Retinal pigment epithelial cell (primary cell): ENCODE data around the gene ME3.
"Not testable (repeated sequence)": the region's sequence is repeated elsewhere in the genome, so short reads cannot be mapped to it uniquely, and the experiment has no call there.

Experiments used
- DNase-seq: peaks from one replicate; pipeline ENCODE4 v3.0.0-alpha.2; 2010; ENCODE audit warnings: low read depth
- H3K4me3 ChIP-seq: 2 replicates; pipeline ENCODE4 v1.5.1; 2011; ENCODE audit warnings: mild to moderate bottlenecking, low read length, control low read depth, moderate library complexity
- CTCF ChIP-seq: conservative IDR thresholded peaks from 2 replicates; pipeline ENCODE4 v1.5.1; 2011; ENCODE audit warnings: low read depth, low read length, control low read depth, inconsistent platforms

Gene ME3

GRCh38 chr11:86658534-86658933, 13.9 kb downstream of the ME3 start:
- DNase-seq, result no peak
- no peak for TF ChIP-seq CTCF
- no peak overlapping the region for H3K4me3 ChIP-seq

GRCh38 chr11:86645212-86645611, 27.2 kb downstream of the ME3 start:
- H3K4me3 ChIP-seq, DNase-seq: not testable (repeated sequence)

GRCh38 chr11:86644291-86644690, 28.1 kb downstream of the ME3 start:
- H3K4me3 ChIP-seq, result no peak overlapping the region
- no peak for TF ChIP-seq CTCF
- no peak for DNase-seq

GRCh38 chr11:86641537-86642261, 30.7 kb downstream of the ME3 start:
- no peak for TF ChIP-seq CTCF
- no peak overlapping the region for H3K4me3 ChIP-seq
- DNase-seq, result no peak

GRCh38 chr11:86639137-86639536, 33.3 kb downstream of the ME3 start:
- DNase-seq, result no peak

GRCh38 chr11:86638673-86639072, 33.7 kb downstream of the ME3 start:
- no peak for DNase-seq
- H3K4me3 ChIP-seq, result no peak overlapping the region
- TF ChIP-seq CTCF, result no peak

More at GRCh38 chr11:86639137-86639536, 33.3 kb downstream of the ME3 start:
- no peak for TF ChIP-seq CTCF
- no peak overlapping the region for H3K4me3 ChIP-seq

- no peak overlapping the region for H3K4me3 ChIP-seq
- DNase-seq, result no peak
- no peak for TF ChIP-seq CTCF
Observed at GRCh38 chr11:86637988-86638387, 34.4 kb downstream of the ME3 start.
